Caco-2 (cell line): ENCODE results near the gene FMNL3. TPM values are rescaled to one million over a fixed set of nuclear protein-coding genes. Genes with fewer than 3 reads are reported as not detected.

Experiments used
- total RNA-seq: library from RNA; stranded (reverse); gene quantifications from 2 replicates; pipeline ENCODE4 v1.2.3, GENCODE V29; 2022

FMNL3 gene
- total RNA-seq, 1 experiment from 2014 or later: 10.7 TPM

Other genes starting within 250 kb of the FMNL3 start
- 0.16 and 0.27 TPM in 2 replicates for gene KCNH3, start 168.4 kb downstream of the FMNL3 start, total RNA-seq
- gene MCRS1, start 139.3 kb downstream of the FMNL3 start, total RNA-seq: 115 and 122 TPM in 2 replicates
- gene FAM186B, start 101.8 kb downstream of the FMNL3 start, total RNA-seq: 1.4 and 2.2 TPM in 2 replicates
- gene PRPF40B, start 83.8 kb downstream of the FMNL3 start, total RNA-seq: 33.3 and 33.4 TPM in 2 replicates
- gene TMBIM6, start 34.2 kb upstream of the FMNL3 start, total RNA-seq: 826 and 867 TPM in 2 replicates
- gene NCKAP5L, start 121.0 kb upstream of the FMNL3 start, total RNA-seq: 17.8 and 19.5 TPM in 2 replicates
- 5.7 and 6.6 TPM in 2 replicates for gene BCDIN3D, start 135.7 kb upstream of the FMNL3 start, total RNA-seq
- gene FAIM2, start 196.5 kb upstream of the FMNL3 start, total RNA-seq: 0.07 and 0.09 TPM in 2 replicates
- not detected in 2 replicates for gene AQP2, start 243.3 kb upstream of the FMNL3 start, total RNA-seq